PC-3 (cell line): ENCODE measurements around the gene MRC2. TPM values are rescaled to one million over a fixed set of nuclear protein-coding genes. Genes with fewer than 3 reads are reported as not detected.

Experiments
- ATAC-seq: fragments of 200-7000 bp; cut with Tn5 transposase; 2 replicates; pipeline ENCODE4 v1.9.1; 2020; ENCODE audit warnings: mild to moderate bottlenecking, moderate library complexity
- BruUV-seq: library from RNA; stranded (reverse); fragments of 400-500 nt; replicated peaks from 2 replicates; lab custom pipeline; 2021; lab: Mats Ljungman, UMichigan
- CTCF ChIA-PET: fragments of 300-600 bp; sonication (Branson Sonifier 250); formaldehyde crosslinking; loops from one replicate; lab custom pipeline; 2022; ENCODE audit warnings: antibody characterized with exemption; lab: Charles Lee
- POLR2A ChIA-PET: fragments of 300-600 bp; sonication (Branson Sonifier 250); formaldehyde crosslinking; loops from one replicate; lab custom pipeline; 2022; ENCODE audit warnings: antibody characterized with exemption; ENCODE audit not compliant: unreplicated experiment; lab: Charles Lee
- DNase-seq: peaks from one replicate; pipeline ENCODE4 v3.0.0-alpha.2; 2015
- H2AFZ ChIP-seq: fragments of 300-600 bp; sonication (generic); 2 replicates; pipeline ENCODE4 v1.6.0; 2016; ENCODE audit warnings: antibody characterized with exemption, low read length
- H3F3A ChIP-seq: fragments of 300-600 bp; sonication (generic); one replicate; pipeline ENCODE4 v1.6.0; 2017; ENCODE audit warnings: antibody characterized with exemption, low read length, control low read depth, mild to moderate bottlenecking; ENCODE audit not compliant: unreplicated experiment
- H3K27ac ChIP-seq: fragments of 300-600 bp; sonication (generic); 2 replicates; pipeline ENCODE4 v1.5.1; 2016; ENCODE audit warnings: mild to moderate bottlenecking, low read length
- H3K27me3 ChIP-seq: fragments of 300-600 bp; sonication (generic); 2 replicates; pipeline ENCODE4 v1.6.1; 2016; ENCODE audit warnings: low read length, mixed read lengths
- H3K36me3 ChIP-seq: fragments of 300-600 bp; sonication (generic); 2 replicates; pipeline ENCODE4 v1.6.1; 2016; ENCODE audit warnings: low read depth, mixed run types, low read length, mixed read lengths
- H3K4me1 ChIP-seq: fragments of 300-600 bp; sonication (generic); 2 replicates; pipeline ENCODE4 v1.5.1; 2016; ENCODE audit warnings: low read length; ENCODE audit not compliant: insufficient read depth
- H3K4me2 ChIP-seq: fragments of 300-600 bp; sonication (generic); 2 replicates; pipeline ENCODE4 v1.6.0; 2016; ENCODE audit warnings: low read length
- H3K4me3 ChIP-seq: fragments of 300-600 bp; sonication (generic); 2 replicates; pipeline ENCODE4 v1.5.1; 2016; ENCODE audit warnings: mild to moderate bottlenecking, low read length, mixed read lengths
- H3K79me2 ChIP-seq: fragments of 300-600 bp; sonication (generic); 2 replicates; pipeline ENCODE4 v1.6.1; 2017; ENCODE audit warnings: low read length, mixed read lengths
- H3K9ac ChIP-seq: fragments of 300-600 bp; sonication (generic); 2 replicates; pipeline ENCODE4 v1.6.0; 2016; ENCODE audit warnings: mild to moderate bottlenecking, low read length
- H3K9me2 ChIP-seq: fragments of 300-600 bp; sonication (generic); replicated peaks from 2 replicates; pipeline ENCODE4 v1.6.1; 2016; ENCODE audit warnings: mixed run types, low read length, mixed read lengths
- H3K9me3 ChIP-seq: fragments of 300-600 bp; sonication (generic); 2 replicates; pipeline ENCODE4 v1.6.1; 2016; ENCODE audit warnings: low read length, mixed read lengths
- H4K20me1 ChIP-seq: fragments of 300-600 bp; sonication (generic); 2 replicates; pipeline ENCODE4 v1.6.1; 2016; ENCODE audit warnings: low read length, mixed read lengths
- EZH2 ChIP-seq: fragments of 300-600 bp; sonication (generic); IDR thresholded peaks from one replicate; pipeline ENCODE4 v1.6.1; 2017; ENCODE audit warnings: antibody characterized with exemption, mild to moderate bottlenecking, low read length; ENCODE audit not compliant: unreplicated experiment
- EZH2phosphoT487 ChIP-seq: fragments of 300-600 bp; sonication (generic); IDR thresholded peaks from 2 replicates; pipeline ENCODE4 v1.6.1; 2018; ENCODE audit warnings: mild to moderate bottlenecking, antibody characterized with exemption, low read length, borderline replicate concordance
- intact Hi-C: fragments of 100-400 bp; cut with micrococcal nuclease; formaldehyde crosslinking; loops from 2 replicates; pipeline ENCODE4 v1.9.0; 2023
- total RNA-seq: library from RNA; depleted of rRNA; stranded (reverse); fragments of >200 nt; gene quantifications from 2 replicates; pipeline ENCODE4 v1.2.3, GENCODE V29; 2014
- TF ChIP-seq, protein P1 (sequence below): fragments of 300-600 bp; sonication (generic); conservative IDR thresholded peaks from 2 replicates; pipeline ENCODE4 v1.5.1; 2017; ENCODE audit warnings: antibody characterized with exemption, low read depth, mild to moderate bottlenecking, low read length

MRC2 gene
- total RNA-seq, 1 experiment from 2014 or later, result 13.5 TPM

DNA sequence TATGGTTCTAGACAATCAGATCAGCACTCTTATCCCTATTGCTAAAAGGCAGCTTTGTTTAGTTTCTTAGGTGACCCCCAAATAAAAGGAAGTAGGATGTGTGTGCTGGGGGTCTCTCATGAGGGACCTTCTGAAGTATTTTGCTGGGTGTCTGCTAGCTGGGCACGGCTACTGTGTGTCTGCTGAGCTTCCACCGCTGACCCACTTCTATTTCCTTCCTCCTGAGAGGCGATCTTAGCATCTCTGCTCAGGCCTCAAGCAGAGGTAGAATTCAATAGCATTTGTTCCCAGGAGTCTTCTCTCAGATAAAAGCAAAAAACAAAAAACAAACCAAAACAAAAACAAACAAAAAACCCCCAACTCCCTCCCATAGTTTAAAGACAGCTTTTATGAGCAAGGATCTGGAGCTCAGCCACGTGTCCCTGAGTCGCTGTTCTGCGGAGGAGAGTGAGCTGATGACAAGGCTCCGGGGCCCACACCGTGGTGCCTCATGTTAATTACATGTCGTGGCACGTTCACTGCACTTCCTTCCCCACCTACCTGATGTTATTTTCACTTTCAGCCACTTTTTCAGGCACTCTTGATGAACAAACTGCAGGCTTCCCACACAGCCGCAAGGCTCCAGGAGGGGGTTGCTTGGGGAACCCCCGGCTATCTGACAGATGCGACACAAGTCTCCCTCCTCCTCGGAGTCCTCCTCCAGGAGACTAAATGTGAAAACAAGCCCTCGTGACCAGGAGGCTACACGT is 97.1 kb downstream of the MRC2 start:
- ChIA-PET POLR2A (interaction anchor here (0.5 kb wide), 1 partner anchor 77 kb away, joined by 3 read pairs; no protein-coding TSS in a partner anchor), CTCF (no interaction called here)
- no peaks in the 10 kb centered on the region for H3K9me3 ChIP-seq
- H3K36me3 ChIP-seq, result no peaks in the 10 kb centered on the region
- H3K9me2 ChIP-seq, result no peaks in the 10 kb centered on the region
- peak; percentile 23 for DNase-seq
- peaks cover 22% of the 10 kb centered on the region for H3K4me1 ChIP-seq
- intact Hi-C loops, result no loop called here
- peak overlapping the region; percentile 8; the same call in 1 of the 2 replicates for H2AFZ ChIP-seq
- no peak overlapping the region for H3K9ac ChIP-seq
- H3K4me2 ChIP-seq, result no peak overlapping the region
- H3K4me3 ChIP-seq, result no peak overlapping the region
- no peak for TF ChIP-seq EZH2phosphoT487
- TF ChIP-seq, protein P1, sequence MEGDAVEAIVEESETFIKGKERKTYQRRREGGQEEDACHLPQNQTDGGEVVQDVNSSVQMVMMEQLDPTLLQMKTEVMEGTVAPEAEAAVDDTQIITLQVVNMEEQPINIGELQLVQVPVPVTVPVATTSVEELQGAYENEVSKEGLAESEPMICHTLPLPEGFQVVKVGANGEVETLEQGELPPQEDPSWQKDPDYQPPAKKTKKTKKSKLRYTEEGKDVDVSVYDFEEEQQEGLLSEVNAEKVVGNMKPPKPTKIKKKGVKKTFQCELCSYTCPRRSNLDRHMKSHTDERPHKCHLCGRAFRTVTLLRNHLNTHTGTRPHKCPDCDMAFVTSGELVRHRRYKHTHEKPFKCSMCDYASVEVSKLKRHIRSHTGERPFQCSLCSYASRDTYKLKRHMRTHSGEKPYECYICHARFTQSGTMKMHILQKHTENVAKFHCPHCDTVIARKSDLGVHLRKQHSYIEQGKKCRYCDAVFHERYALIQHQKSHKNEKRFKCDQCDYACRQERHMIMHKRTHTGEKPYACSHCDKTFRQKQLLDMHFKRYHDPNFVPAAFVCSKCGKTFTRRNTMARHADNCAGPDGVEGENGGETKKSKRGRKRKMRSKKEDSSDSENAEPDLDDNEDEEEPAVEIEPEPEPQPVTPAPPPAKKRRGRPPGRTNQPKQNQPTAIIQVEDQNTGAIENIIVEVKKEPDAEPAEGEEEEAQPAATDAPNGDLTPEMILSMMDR, result no peak
- no peak for TF ChIP-seq EZH2
- H3K27me3 ChIP-seq, result no peaks in the 10 kb centered on the region
- no peak overlapping the region for H3K27ac ChIP-seq
- no peaks in the 10 kb centered on the region for H3F3A ChIP-seq
- H4K20me1 ChIP-seq, result no peaks in the 10 kb centered on the region
- no TSS peak for BruUV-seq
- H3K79me2 ChIP-seq, result no peaks in the 10 kb centered on the region
- no peak for ATAC-seq

DNA sequence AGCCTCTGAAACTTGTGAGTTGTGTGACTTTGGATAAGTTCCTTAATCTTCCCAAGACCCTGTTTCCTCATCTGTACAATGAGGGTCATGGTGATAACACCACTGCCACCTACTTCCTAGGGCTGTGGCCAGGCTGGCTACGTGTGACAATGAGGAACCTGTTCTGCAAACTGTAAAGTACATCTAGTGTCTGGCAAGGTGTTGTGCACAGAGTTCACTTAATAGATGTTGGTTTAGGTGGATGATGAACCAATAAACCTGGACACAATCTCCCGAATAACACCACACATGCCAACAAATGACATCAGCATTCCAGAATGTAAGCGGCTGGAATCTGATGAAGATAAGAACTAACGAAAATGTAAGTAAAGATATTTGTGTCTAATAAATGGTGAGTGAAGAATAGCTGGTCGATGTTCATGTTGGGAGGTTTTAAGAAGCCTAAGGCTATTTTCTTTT is 98.3 kb downstream of the MRC2 start:
- no peaks in the 10 kb centered on the region for H3F3A ChIP-seq
- intact Hi-C loops, result no loop called here
- DNase-seq (peak; percentile 87), ATAC-seq (peak; percentile 73)
- no TSS peak for BruUV-seq
- peaks cover 22% of the 10 kb centered on the region for H3K4me1 ChIP-seq
- H3K27ac ChIP-seq, result no peak overlapping the region
- no peak overlapping the region for H3K9ac ChIP-seq
- no peaks in the 10 kb centered on the region for H4K20me1 ChIP-seq
- POLR2A ChIA-PET, result interaction anchor here (0.6 kb wide), 1 partner anchor 401 kb away, joined by 3 read pairs; no protein-coding TSS in a partner anchor
- no peaks in the 10 kb centered on the region for H3K9me3 ChIP-seq
- CTCF ChIA-PET, result no interaction called here
- H3K9me2 ChIP-seq, result no peaks in the 10 kb centered on the region
- H3K4me2 ChIP-seq, result peak overlapping the region; percentile 31
- 0 out of 2 replicates have a peak overlapping the region, but pooled peaks have one; percentile 1 for H2AFZ ChIP-seq
- H3K36me3 ChIP-seq, result no peaks in the 10 kb centered on the region
- H3K79me2 ChIP-seq, result no peaks in the 10 kb centered on the region
- H3K4me3 ChIP-seq, result no peak overlapping the region
- TF ChIP-seq EZH2phosphoT487, result no peak
- TF ChIP-seq EZH2, result no peak
- TF ChIP-seq, protein P1, result no peak
- H3K27me3 ChIP-seq, result no peaks in the 10 kb centered on the region
